HepG2 (cell line): Measurements from ENCODE around the gene SGMS1. TPM values are rescaled to one million over a fixed set of nuclear protein-coding genes. Genes with fewer than 3 reads are reported as not detected.

ENCODE experiments used
- ATAC-seq: fragments of 200-7000 bp; cut with Tn5 transposase; 3 replicates; pipeline ENCODE4 v1.9.1; 2020; ENCODE audit warnings: mild to moderate bottlenecking, moderate library complexity
- BruUV-seq: library from RNA; stranded (reverse); fragments of 400-500 nt; replicated peaks from 2 replicates; lab custom pipeline; 2021; lab: Mats Ljungman, UMichigan
- CTCF ChIA-PET: fragments of 300-600 bp; formaldehyde crosslinking; extraction: SDS; loops from one replicate; lab custom pipeline; 2021; ENCODE audit warnings: low total read pairs, inconsistent platforms, low intra/inter-chr PET ratio; lab: Yijun Ruan, JAX
- POLR2A ChIA-PET: fragments of 350-600 bp; sonication (Branson Sonifier 250); formaldehyde crosslinking; loops from one replicate; lab custom pipeline; 2020; ENCODE audit warnings: antibody characterized with exemption, inconsistent platforms; lab: Yijun Ruan, JAX
- DNase-seq: peaks from one replicate; pipeline ENCODE4 v3.0.0-alpha.2; 2015; ENCODE audit warnings: low spot score
- FAIRE-seq: peaks from 3 replicates; lab custom pipeline; 2011; peaks lifted over from hg19 to GRCh38; lab: Jason Lieb, UNC
- H2AFZ ChIP-seq: one replicate; pipeline ENCODE4 v1.6.1; 2011; ENCODE audit warnings: low read length, inconsistent platforms
- H3K27ac ChIP-seq: fragments of 300-600 bp; 3 replicates; pipeline ENCODE4 v1.8.0; 2011; ENCODE audit warnings: mixed run types, mild to moderate bottlenecking, mixed read lengths, low read length, inconsistent platforms; ENCODE audit not compliant: insufficient read depth; ENCODE audit errors: extremely low read length
- H3K27me3 ChIP-seq, 2 experiments: fragments of 200-600 bp in 1 of 2; 2 replicates in 1 of 2; 3 replicates in 1 of 2; pipeline versions ENCODE4 v1.6.0 to v1.8.0; 2011; ENCODE audit warnings: low read length in 2 of 2, mild to moderate bottlenecking in 2 of 2, moderate library complexity in 2 of 2, inconsistent platforms in 1 of 2; ENCODE audit not compliant: insufficient read depth in 2 of 2, control insufficient read depth in 1 of 2
- H3K36me3 ChIP-seq, 2 experiments: fragments of 200-600 bp in 1 of 2; replicated peaks in 1 of 2; 2 replicates in 1 of 2; 3 replicates in 1 of 2; pipeline versions ENCODE4 v1.5.1 to v1.8.0; 2011; ENCODE audit warnings: low read length in 2 of 2, inconsistent platforms in 1 of 2; ENCODE audit not compliant: insufficient read depth in 2 of 2, control insufficient read depth in 1 of 2
- H3K4me1 ChIP-seq: 2 replicates; pipeline ENCODE4 v1.5.1; 2012; ENCODE audit warnings: low read length, inconsistent platforms; ENCODE audit not compliant: insufficient read depth
- H3K4me2 ChIP-seq: 2 replicates; pipeline ENCODE4 v1.6.0; 2011; ENCODE audit warnings: low read depth, low read length, inconsistent platforms
- H3K4me3 ChIP-seq, 3 experiments: fragments of 200-600 bp in 1 of 3; sonication (generic), shearing (Covaris generic) in 1 of 3; replicated peaks in 1 of 3; 2 replicates each; pipeline ENCODE4 v1.5.1; 2011 to 2016; ENCODE audit warnings: low read length in 3 of 3, inconsistent platforms in 2 of 3, low read depth in 2 of 3, mild to moderate bottlenecking in 2 of 3, control low read depth in 1 of 3, mixed read lengths in 1 of 3; ENCODE audit not compliant: insufficient read depth in 1 of 3
- H3K79me2 ChIP-seq: one replicate; pipeline ENCODE4 v1.6.1; 2011; ENCODE audit warnings: low read length, inconsistent platforms; ENCODE audit not compliant: insufficient read depth
- H3K9ac ChIP-seq: 2 replicates; pipeline ENCODE4 v1.6.0; 2011; ENCODE audit warnings: mild to moderate bottlenecking, low read depth, low read length, inconsistent platforms; ENCODE audit not compliant: insufficient read depth
- H3K9me3 ChIP-seq: 2 replicates; pipeline ENCODE4 v1.5.1; 2012; ENCODE audit warnings: mild to moderate bottlenecking, low read length
- H4K20me1 ChIP-seq: 2 replicates; pipeline ENCODE4 v1.6.0; 2011; ENCODE audit warnings: inconsistent platforms, mild to moderate bottlenecking, low read length, moderate library complexity; ENCODE audit not compliant: insufficient read depth
- ARHGAP35 ChIP-seq: sonication (generic); formaldehyde crosslinking; IDR thresholded peaks from 2 replicates; pipeline ENCODE4 v1.9.0; 2022; ENCODE audit warnings: mild to moderate bottlenecking, inconsistent platforms, moderate library complexity, missing genetic modification reagents, borderline replicate concordance
- CC2D1A ChIP-seq: sonication (generic); formaldehyde crosslinking; IDR thresholded peaks from 2 replicates; pipeline ENCODE4 v1.8.1; 2023; ENCODE audit warnings: mild to moderate bottlenecking, missing genetic modification reagents
- DPF2 ChIP-seq: sonication (generic); formaldehyde crosslinking; IDR thresholded peaks from 2 replicates; pipeline ENCODE4 v1.4.0; 2020; ENCODE audit warnings: mild to moderate bottlenecking, low read depth, missing genetic modification reagents, borderline replicate concordance
- HNRNPUL1 ChIP-seq: fragments of 200-400 bp; formaldehyde crosslinking; IDR thresholded peaks from 2 replicates; pipeline ENCODE4 v1.6.1; 2017; ENCODE audit warnings: low read depth, mild to moderate bottlenecking, low read length, moderate library complexity
- IRF2 ChIP-seq: IDR thresholded peaks from 2 replicates; pipeline ENCODE4 v1.6.1; 2018; ENCODE audit warnings: missing genetic modification reagents, missing compliant biosample characterization
- MEF2D ChIP-seq: sonication (generic); formaldehyde crosslinking; IDR thresholded peaks from 2 replicates; pipeline ENCODE4 v1.5.1; 2020; ENCODE audit warnings: mild to moderate bottlenecking, missing genetic modification reagents
- MEIS2 ChIP-seq: sonication (generic); formaldehyde crosslinking; IDR thresholded peaks from 2 replicates; pipeline ENCODE4 v1.9.0; 2021; ENCODE audit warnings: mild to moderate bottlenecking, missing genetic modification reagents
- NFKB2 ChIP-seq: sonication (generic); formaldehyde crosslinking; IDR thresholded peaks from 2 replicates; pipeline ENCODE4 v1.4.0; 2020; ENCODE audit warnings: missing genetic modification reagents, borderline replicate concordance
- PHF21A ChIP-seq: sonication (generic); formaldehyde crosslinking; IDR thresholded peaks from 2 replicates; pipeline ENCODE4 v1.5.0; 2020; ENCODE audit warnings: mild to moderate bottlenecking, missing genetic modification reagents
- RXRB ChIP-seq: IDR thresholded peaks from 2 replicates; pipeline ENCODE4 v1.6.1; 2016; ENCODE audit warnings: borderline replicate concordance, missing genetic modification reagents, missing compliant biosample characterization
- SOX6 ChIP-seq, 2 experiments: fragments of 450-650 bp in 1 of 2; sonication (generic) in 1 of 2; formaldehyde crosslinking in 1 of 2; IDR thresholded peaks; 2 replicates each; pipeline versions ENCODE4 v1.4.0 to v1.6.1; 2017 to 2020; ENCODE audit warnings: antibody characterized with exemption in 1 of 2, mild to moderate bottlenecking in 1 of 2, missing genetic modification reagents in 1 of 2
- SRSF4 ChIP-seq: fragments of 200-400 bp; formaldehyde crosslinking; IDR thresholded peaks from one replicate; pipeline ENCODE4 v1.6.1; 2018; ENCODE audit warnings: mild to moderate bottlenecking, low read depth, low read length, moderate library complexity; ENCODE audit not compliant: poor library complexity, severe bottlenecking
- ZBTB7B ChIP-seq: sonication (generic); formaldehyde crosslinking; IDR thresholded peaks from 2 replicates; pipeline ENCODE4 v1.4.0; 2020; ENCODE audit warnings: missing genetic modification reagents
- ZFP36L2 ChIP-seq: sonication (generic); formaldehyde crosslinking; IDR thresholded peaks from 2 replicates; pipeline ENCODE4 v1.4.0; 2020; ENCODE audit warnings: missing genetic modification reagents
- ZNF20 ChIP-seq: sonication (generic); formaldehyde crosslinking; IDR thresholded peaks from 2 replicates; pipeline ENCODE4 v1.4.0; 2020; ENCODE audit warnings: mild to moderate bottlenecking, moderate library complexity, missing genetic modification reagents
- ZNF3 ChIP-seq: IDR thresholded peaks from 2 replicates; pipeline ENCODE4 v1.7.0; 2017; ENCODE audit warnings: inconsistent platforms
- ZNF331 ChIP-seq: sonication (generic); formaldehyde crosslinking; IDR thresholded peaks from 2 replicates; pipeline ENCODE4 v1.4.0; 2020; ENCODE audit warnings: missing genetic modification reagents
- ZNF510 ChIP-seq: sonication (generic); formaldehyde crosslinking; IDR thresholded peaks from 2 replicates; pipeline ENCODE4 v1.4.0; 2020; ENCODE audit warnings: low read depth, mild to moderate bottlenecking, missing genetic modification reagents
- ZNF543 ChIP-seq: sonication (generic); formaldehyde crosslinking; IDR thresholded peaks from 2 replicates; pipeline ENCODE4 v1.4.0; 2020; ENCODE audit warnings: mild to moderate bottlenecking, missing genetic modification reagents
- ZNF703 ChIP-seq: sonication (generic); formaldehyde crosslinking; IDR thresholded peaks from 2 replicates; pipeline ENCODE4 v1.5.1; 2020; ENCODE audit warnings: missing genetic modification reagents, mild to moderate bottlenecking, moderate library complexity, borderline replicate concordance
- in situ Hi-C: cut with HindIII; loops from 2 replicates; pipeline ENCODE4 v1.10.0; 2017; ENCODE audit warnings: low pct_unique_long_range_greater_than_20kb; ENCODE audit not compliant: extremely low pct_ligation_motif_present
- intact Hi-C: fragments of 100-400 bp; cut with micrococcal nuclease; formaldehyde crosslinking; loops from one replicate; pipeline ENCODE4 v1.10.0; 2022; ENCODE audit not compliant: unreplicated experiment
- polyA plus RNA-seq, 8 experiments: library from polyadenylated mRNA; depleted of rRNA in 3 of 8; stranded (reverse) in 7 of 8; unstranded in 1 of 8; fragments of >200 nt; fragmentation: Illumina TruSeq in 4 of 8; extraction: Trizol in 4 of 8; gene quantifications; 2 replicates each; pipeline versions ENCODE4 v1.2.1 to v1.2.3, GENCODE V29; 2011 to 2016; ENCODE audit warnings: low read depth in 4 of 8, missing spikeins in 1 of 8, mixed read lengths in 1 of 8; ENCODE audit not compliant: insufficient read depth in 1 of 8
- total RNA-seq, 5 experiments: library from RNA; depleted of rRNA; stranded (reverse); fragments of >200 nt; fragmentation: Illumina TruSeq; extraction: Trizol; gene quantifications; 2 replicates each; pipeline ENCODE4 v1.2.3, GENCODE V29; 2016; ENCODE audit warnings: low read depth in 1 of 5
- TF ChIP-seq, protein P1 (sequence below): IDR thresholded peaks from 2 replicates; pipeline ENCODE4 v1.6.1; 2016; ENCODE audit warnings: missing compliant biosample characterization, missing genetic modification reagents, borderline replicate concordance
- TF ChIP-seq, protein P2 (sequence below): sonication (generic); formaldehyde crosslinking; IDR thresholded peaks from 2 replicates; pipeline ENCODE4 v1.4.0; 2020; ENCODE audit warnings: missing genetic modification reagents
- TF ChIP-seq, protein P3 (sequence below): sonication (generic); formaldehyde crosslinking; IDR thresholded peaks from 2 replicates; pipeline ENCODE4 v1.5.0; 2020; ENCODE audit warnings: missing genetic modification reagents

Gene SGMS1
- total and polyA plus RNA-seq, 2 of the 13 experiments (the other 11 are each of a cell fraction or from before 2014, with no cell fraction given): 6.5 to 15.1 TPM

DNA sequence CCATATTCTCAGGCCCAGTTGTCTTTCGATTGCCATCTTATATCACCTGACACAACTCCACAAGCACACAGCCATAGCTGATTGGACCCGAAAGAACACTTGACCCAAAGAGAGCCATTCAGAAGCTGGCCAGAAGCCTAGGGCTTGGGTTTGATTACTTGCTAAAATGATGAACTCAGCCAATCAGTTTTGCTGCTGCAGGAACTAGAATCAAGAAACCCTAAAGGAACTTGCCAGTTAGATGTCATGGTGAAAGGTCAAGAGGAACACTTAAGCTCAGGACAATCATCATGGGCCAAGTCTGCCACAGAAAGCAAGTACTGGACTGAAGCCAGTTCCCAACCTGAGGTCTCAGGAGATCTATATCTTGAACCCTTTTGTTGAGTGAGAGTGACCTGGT lies 150.0 kb downstream of the SGMS1 start (continued):
- TF ChIP-seq, protein P1, sequence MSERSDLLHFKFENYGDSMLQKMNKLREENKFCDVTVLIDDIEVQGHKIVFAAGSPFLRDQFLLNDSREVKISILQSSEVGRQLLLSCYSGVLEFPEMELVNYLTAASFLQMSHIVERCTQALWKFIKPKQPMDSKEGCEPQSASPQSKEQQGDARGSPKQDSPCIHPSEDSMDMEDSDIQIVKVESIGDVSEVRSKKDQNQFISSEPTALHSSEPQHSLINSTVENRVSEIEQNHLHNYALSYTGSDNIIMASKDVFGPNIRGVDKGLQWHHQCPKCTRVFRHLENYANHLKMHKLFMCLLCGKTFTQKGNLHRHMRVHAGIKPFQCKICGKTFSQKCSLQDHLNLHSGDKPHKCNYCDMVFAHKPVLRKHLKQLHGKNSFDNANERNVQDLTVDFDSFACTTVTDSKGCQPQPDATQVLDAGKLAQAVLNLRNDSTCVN (CRISPR knock-in tag): no peak
- TF ChIP-seq ZNF331 (CRISPR knock-in tag) (no peak), MEIS2 (CRISPR knock-in tag) (no peak), NFKB2 (CRISPR knock-in tag) (no peak)

DNA sequence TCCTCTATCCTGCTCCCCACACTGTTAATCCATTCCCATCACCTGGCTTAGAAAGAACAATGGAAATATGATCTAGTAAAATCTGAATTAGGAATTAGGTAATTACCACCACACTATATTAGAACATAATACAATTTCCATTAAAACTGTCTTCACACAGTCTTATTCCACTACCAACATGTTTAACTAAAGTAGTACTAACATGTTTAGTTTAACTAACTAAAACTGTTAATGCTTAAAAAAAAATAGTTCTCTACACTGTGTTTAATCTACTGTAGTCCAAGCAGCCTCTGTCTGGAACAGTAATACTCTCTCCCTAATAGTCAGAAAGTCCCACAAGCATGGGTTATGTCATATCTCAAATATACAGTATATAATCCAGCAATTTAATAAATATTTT lies 150.8 kb downstream of the SGMS1 start:
- CTCF ChIA-PET: no interaction called here
- FAIRE-seq: no peak
- H3K27ac ChIP-seq: no peak overlapping the region
- TF ChIP-seq SOX6 (IDR thresholded peaks at IDR 0.05) (no peak), SOX6 (CRISPR knock-in tag; IDR thresholded peaks at IDR 0.05) (no peak), ZNF3 (CRISPR knock-in tag) (no peak), ZNF510 (CRISPR knock-in tag) (no peak), ARHGAP35 (CRISPR knock-in tag) (no peak), MEF2D (CRISPR knock-in tag) (no peak), PHF21A (CRISPR knock-in tag) (no peak), SRSF4 (no peak), CC2D1A (CRISPR knock-in tag) (no peak), IRF2 (CRISPR knock-in tag) (no peak), HNRNPUL1 (no peak), ZFP36L2 (CRISPR knock-in tag) (no peak), RXRB (CRISPR knock-in tag) (no peak), DPF2 (CRISPR knock-in tag) (no peak), ZNF543 (CRISPR knock-in tag) (no peak), ZNF20 (CRISPR knock-in tag) (no peak), ZBTB7B (no peak), ZNF703 (no peak)
- TF ChIP-seq, protein P2, sequence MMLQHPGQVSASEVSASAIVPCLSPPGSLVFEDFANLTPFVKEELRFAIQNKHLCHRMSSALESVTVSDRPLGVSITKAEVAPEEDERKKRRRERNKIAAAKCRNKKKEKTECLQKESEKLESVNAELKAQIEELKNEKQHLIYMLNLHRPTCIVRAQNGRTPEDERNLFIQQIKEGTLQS (CRISPR knock-in tag): no peak
- TF ChIP-seq, protein P3, sequence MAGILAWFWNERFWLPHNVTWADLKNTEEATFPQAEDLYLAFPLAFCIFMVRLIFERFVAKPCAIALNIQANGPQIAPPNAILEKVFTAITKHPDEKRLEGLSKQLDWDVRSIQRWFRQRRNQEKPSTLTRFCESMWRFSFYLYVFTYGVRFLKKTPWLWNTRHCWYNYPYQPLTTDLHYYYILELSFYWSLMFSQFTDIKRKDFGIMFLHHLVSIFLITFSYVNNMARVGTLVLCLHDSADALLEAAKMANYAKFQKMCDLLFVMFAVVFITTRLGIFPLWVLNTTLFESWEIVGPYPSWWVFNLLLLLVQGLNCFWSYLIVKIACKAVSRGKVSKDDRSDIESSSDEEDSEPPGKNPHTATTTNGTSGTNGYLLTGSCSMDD: no peak
- intact Hi-C loops: no loop called here
- H2AFZ ChIP-seq: no peak overlapping the region
- no peaks in the 10 kb centered on the region for H4K20me1 ChIP-seq
- H3K9me3 ChIP-seq: peaks cover 7% of the 10 kb centered on the region; the same call in 1 of the 2 replicates
- no peak overlapping the region for H3K4me2 ChIP-seq
- no peaks in the 10 kb centered on the region for H3K27me3 ChIP-seq
- in situ Hi-C loops: no loop called here
- no peak overlapping the region for H3K9ac ChIP-seq
- H3K4me3 ChIP-seq: no peak overlapping the region
- DNase-seq: no peak
- peaks cover 1% of the 10 kb centered on the region for H3K79me2 ChIP-seq
- POLR2A ChIA-PET: no interaction called here
- no peaks in the 10 kb centered on the region; a peak in 1 of 5 replicates for H3K36me3 ChIP-seq
- peaks cover 30% of the 10 kb centered on the region for H3K4me1 ChIP-seq
- ATAC-seq: no peak
- no TSS peak for BruUV-seq
